Measurements from ENCODE around the gene AOPEP.
"Not testable (repeated sequence)": the region's sequence is repeated elsewhere in the genome, so short reads cannot be mapped to it uniquely, and the experiment has no call there.

AOPEP gene

GRCh38 chr9:94965631-94966030, 239.1 kb downstream of the AOPEP start:
- not testable (repeated sequence) for DNase-seq (ENCODE audit: low read depth)

- not testable (repeated sequence) for DNase-seq (ENCODE audit: low read depth)
Observed at GRCh38 chr9:94966046-94966445, 239.5 kb downstream of the AOPEP start.

GRCh38 chr9:94967482-94967881, 241.0 kb downstream of the AOPEP start:
- DNase-seq (ENCODE audit: low read depth), result no peak

GRCh38 chr9:94971378-94972131, 245.1 kb downstream of the AOPEP start:
- no peak for DNase-seq (ENCODE audit: low read depth)

- no peak for DNase-seq (ENCODE audit: low read depth)
Observed at GRCh38 chr9:94973451-94973941, 247.0 kb downstream of the AOPEP start.

GRCh38 chr9:94974154-94974879, 247.8 kb downstream of the AOPEP start:
- no peak for DNase-seq (ENCODE audit: low read depth)

GRCh38 chr9:94975480-94975879, 249.0 kb downstream of the AOPEP start:
- no peak for DNase-seq (ENCODE audit: low read depth)

- DNase-seq (ENCODE audit: low read depth), result no peak
Observed at GRCh38 chr9:94976077-94976476, 249.6 kb downstream of the AOPEP start.

- DNase-seq (ENCODE audit: low read depth), result no peak
Observed at GRCh38 chr9:94977416-94977815, 250.9 kb downstream of the AOPEP start.

- no peak for DNase-seq (ENCODE audit: low read depth)
Observed at GRCh38 chr9:94979904-94980507, 253.5 kb downstream of the AOPEP start.

GRCh38 chr9:94980947-94981722, 254.6 kb downstream of the AOPEP start:
- DNase-seq (ENCODE audit: low read depth), result no peak

- DNase-seq (ENCODE audit: low read depth), result no peak
Observed at GRCh38 chr9:94981723-94982090, 255.2 kb downstream of the AOPEP start.

GRCh38 chr9:94982211-94982610, 255.7 kb downstream of the AOPEP start:
- no peak for DNase-seq (ENCODE audit: low read depth)

- DNase-seq (ENCODE audit: low read depth), result no peak
Observed at GRCh38 chr9:94983552-94983951, 257.1 kb downstream of the AOPEP start.

- no peak for DNase-seq (ENCODE audit: low read depth)
Observed at GRCh38 chr9:94984891-94985476, 258.5 kb downstream of the AOPEP start.

GRCh38 chr9:94985649-94986048, 259.1 kb downstream of the AOPEP start:
- no peak for DNase-seq (ENCODE audit: low read depth)

GRCh38 chr9:94987731-94988130, 261.2 kb downstream of the AOPEP start:
- no peak for DNase-seq (ENCODE audit: low read depth)

- DNase-seq (ENCODE audit: low read depth), result no peak
Observed at GRCh38 chr9:94990897-94991561, 264.5 kb downstream of the AOPEP start.

GRCh38 chr9:94991961-94992907, 265.7 kb downstream of the AOPEP start:
- no peak for DNase-seq (ENCODE audit: low read depth)

- DNase-seq (ENCODE audit: low read depth), result no peak
Observed at GRCh38 chr9:94993160-94993820, 266.8 kb downstream of the AOPEP start.

Data from stimulated activated CD4-positive, alpha-beta T cell treated with anti-CD3 and anti-CD28 coated beads, Interleukin-2, amount 100 ng/mL, for 4 hours (primary cell).